Measurements from ENCODE around the gene ZNF415. TPM values are rescaled to one million over a fixed set of nuclear protein-coding genes. Genes with fewer than 3 reads are reported as not detected.

The ZNF415 gene
- 6.2 to 10.4 TPM (median 7.3 TPM) in 3 replicates for total RNA-seq
- long read RNA-seq, partial matches to known transcripts, result 1 of 4 reads
- long read RNA-seq, other reads (novel, unspliced or antisense), result 1 of 4 reads

GRCh38 chr19:53132141-53132991 is at the start of gene ZNF415:
TSS of gene ZNF415 (minus strand) at chr19:53132910. CDS start at chr19:53122676, 10,234 bp downstream.
- Mint-ChIP-seq H3K4me1 (ENCODE audit: low read depth) (peaks cover 22% of the 10 kb centered on the region), H3K4me3 (ENCODE audit: unreplicated experiment) (peak within 1 kb of the TSS; percentile 80), H3K36me3 (ENCODE audit: low read depth) (peaks cover 8% of the 10 kb centered on the region), H3K27me3 (ENCODE audit: low read depth) (no peaks in the 10 kb centered on the region), H3K27ac (ENCODE audit: unreplicated experiment) (peak within 1 kb of the TSS; percentile 69), H3K9me3 (ENCODE audit: low read depth) (peaks cover 21% of the 10 kb centered on the region)
- peak; percentile 5 for TF ChIP-seq CTCF (IDR thresholded peaks at IDR 0.05)
- no peak for DNase-seq (ENCODE audit: low spot score)

- DNase-seq (ENCODE audit: low spot score), result no peak
- no peak overlapping the region for H3K4me3 Mint-ChIP-seq (ENCODE audit: unreplicated experiment)
- TF ChIP-seq CTCF (IDR thresholded peaks at IDR 0.05), result no peak
- H3K9me3 Mint-ChIP-seq (ENCODE audit: low read depth), result peaks cover 8% of the 10 kb centered on the region
- H3K4me1 Mint-ChIP-seq (ENCODE audit: low read depth), result peaks cover 25% of the 10 kb centered on the region
- no peaks in the 10 kb centered on the region for H3K27me3 Mint-ChIP-seq (ENCODE audit: low read depth)
- H3K27ac Mint-ChIP-seq (ENCODE audit: unreplicated experiment), result peak overlapping the region; percentile 92
- H3K36me3 Mint-ChIP-seq (ENCODE audit: low read depth), result peaks cover 5% of the 10 kb centered on the region
Observed at GRCh38 chr19:53182202-53182601, 49.5 kb upstream of the ZNF415 start.

GRCh38 chr19:53177986-53178385 is 45.3 kb upstream of the ZNF415 start:
- H3K4me3 Mint-ChIP-seq (ENCODE audit: unreplicated experiment), result no peak overlapping the region
- H3K4me1 Mint-ChIP-seq (ENCODE audit: low read depth), result peaks cover 15% of the 10 kb centered on the region
- peaks cover 16% of the 10 kb centered on the region for H3K36me3 Mint-ChIP-seq (ENCODE audit: low read depth)
- no peak for TF ChIP-seq CTCF (IDR thresholded peaks at IDR 0.05)
- peaks cover 35% of the 10 kb centered on the region for H3K9me3 Mint-ChIP-seq (ENCODE audit: low read depth)
- no peaks in the 10 kb centered on the region for H3K27me3 Mint-ChIP-seq (ENCODE audit: low read depth)
- H3K27ac Mint-ChIP-seq (ENCODE audit: unreplicated experiment), result no peak overlapping the region
- DNase-seq (ENCODE audit: low spot score), result no peak

GRCh38 chr19:53172889-53173288 is 40.2 kb upstream of the ZNF415 start:
- Mint-ChIP-seq H3K4me3 (ENCODE audit: unreplicated experiment) (no peak overlapping the region), H3K27me3 (ENCODE audit: low read depth) (no peaks in the 10 kb centered on the region), H3K9me3 (ENCODE audit: low read depth) (peaks cover 45% of the 10 kb centered on the region), H3K36me3 (ENCODE audit: low read depth) (peaks cover 27% of the 10 kb centered on the region), H3K4me1 (ENCODE audit: low read depth) (no peaks in the 10 kb centered on the region), H3K27ac (ENCODE audit: unreplicated experiment) (no peak overlapping the region)
- no peak for TF ChIP-seq CTCF (IDR thresholded peaks at IDR 0.05)
- no peak for DNase-seq (ENCODE audit: low spot score)

GRCh38 chr19:53165691-53166091 is 33.0 kb upstream of the ZNF415 start:
- no peak for DNase-seq (ENCODE audit: low spot score)
- no peaks in the 10 kb centered on the region for H3K4me1 Mint-ChIP-seq (ENCODE audit: low read depth)
- H3K4me3 Mint-ChIP-seq (ENCODE audit: unreplicated experiment), result no peak overlapping the region
- no peak overlapping the region for H3K27ac Mint-ChIP-seq (ENCODE audit: unreplicated experiment)
- H3K27me3 Mint-ChIP-seq (ENCODE audit: low read depth), result no peaks in the 10 kb centered on the region
- TF ChIP-seq CTCF (IDR thresholded peaks at IDR 0.05), result no peak
- peaks cover 34% of the 10 kb centered on the region for H3K36me3 Mint-ChIP-seq (ENCODE audit: low read depth)
- H3K9me3 Mint-ChIP-seq (ENCODE audit: low read depth), result peaks cover 49% of the 10 kb centered on the region
